OCI-LY3 (cell line): ENCODE measurements around the gene DYRK3.

Source experiments
- H2AFZ ChIP-seq: fragments of 200-600, 300-600 bp; shearing (Covaris generic); 2 replicates; pipeline ENCODE4 v1.6.0; 2014; ENCODE audit warnings: antibody characterized with exemption, low read depth, low read length
- H3K27ac ChIP-seq: fragments of 200-600, 300-600 bp; sonication (generic); 2 replicates; pipeline ENCODE4 v1.5.1; 2014; ENCODE audit warnings: mild to moderate bottlenecking, low read length, moderate library complexity, mixed read lengths
- H3K27me3 ChIP-seq: fragments of 200-600, 300-600 bp; sonication (generic); 2 replicates; pipeline ENCODE4 v1.6.1; 2014; ENCODE audit warnings: low read depth, low read length, mixed read lengths
- H3K36me3 ChIP-seq: fragments of 200-600, 300-600 bp; sonication (generic); replicated peaks from 2 replicates; pipeline ENCODE3; 2014; ENCODE audit warnings: low read depth, low read length, mixed read lengths
- H3K4me1 ChIP-seq: fragments of 300-600, 200-600 bp; sonication (generic); 2 replicates; pipeline ENCODE4 v1.6.1; 2014; ENCODE audit warnings: low read length, mixed read lengths
- H3K4me2 ChIP-seq: fragments of 200-600, 300-600 bp; sonication (generic); 2 replicates; pipeline ENCODE4 v1.6.1; 2014; ENCODE audit warnings: low read length, mixed read lengths
- H3K4me3 ChIP-seq: fragments of 300-600, 200-600 bp; sonication (generic); 2 replicates; pipeline ENCODE4 v1.5.1; 2014; ENCODE audit warnings: antibody characterized with exemption, mild to moderate bottlenecking, low read length, moderate library complexity
- H3K79me2 ChIP-seq: fragments of 300-600, 200-600 bp; shearing (Covaris generic); 2 replicates; pipeline ENCODE4 v1.6.1; 2014; ENCODE audit warnings: mild to moderate bottlenecking, low read length, mixed read lengths
- H3K9ac ChIP-seq: fragments of 300-600, 200-600 bp; shearing (Covaris generic); 2 replicates; pipeline ENCODE4 v1.6.0; 2014; ENCODE audit warnings: mild to moderate bottlenecking, low read length, moderate library complexity
- H3K9me3 ChIP-seq: fragments of 200-600, 300-600 bp; shearing (Covaris generic); 2 replicates; pipeline ENCODE4 v1.6.1; 2014; ENCODE audit warnings: low read length, mixed read lengths; ENCODE audit not compliant: insufficient read depth
- H4K20me1 ChIP-seq: fragments of 200-600, 300-600 bp; sonication (generic); 2 replicates; pipeline ENCODE4 v1.6.1; 2016; ENCODE audit warnings: low read length, mixed read lengths; ENCODE audit not compliant: insufficient read depth
- CTCF ChIP-seq: fragments of 200-600, 300-600 bp; sonication (generic); IDR thresholded peaks from 2 replicates; pipeline ENCODE4 v1.5.1; 2014; ENCODE audit warnings: antibody characterized with exemption, low read length, low read depth
- EZH2phosphoT487 ChIP-seq: fragments of 200-600 bp; shearing (Covaris generic); IDR thresholded peaks from 2 replicates; pipeline ENCODE4 v1.6.1; 2018; ENCODE audit warnings: antibody characterized with exemption, mixed run types, low read depth

DYRK3 gene

GRCh38 chr1:206695733-206696132 lies 60.4 kb downstream of the DYRK3 start:
- Histone ChIP-seq H3K4me2 (no peak overlapping the region), H2AFZ (no peak overlapping the region), H4K20me1 (peaks cover 98% of the 10 kb centered on the region), H3K27ac (no peak overlapping the region), H3K4me1 (peaks cover 14% of the 10 kb centered on the region), H3K9me3 (no peaks in the 10 kb centered on the region), H3K4me3 (no peak overlapping the region), H3K79me2 (peaks cover 96% of the 10 kb centered on the region), H3K27me3 (no peaks in the 10 kb centered on the region), H3K9ac (no peak overlapping the region), H3K36me3 (peaks cover 44% of the 10 kb centered on the region)
- TF ChIP-seq EZH2phosphoT487 (no peak), CTCF (no peak)

DNA sequence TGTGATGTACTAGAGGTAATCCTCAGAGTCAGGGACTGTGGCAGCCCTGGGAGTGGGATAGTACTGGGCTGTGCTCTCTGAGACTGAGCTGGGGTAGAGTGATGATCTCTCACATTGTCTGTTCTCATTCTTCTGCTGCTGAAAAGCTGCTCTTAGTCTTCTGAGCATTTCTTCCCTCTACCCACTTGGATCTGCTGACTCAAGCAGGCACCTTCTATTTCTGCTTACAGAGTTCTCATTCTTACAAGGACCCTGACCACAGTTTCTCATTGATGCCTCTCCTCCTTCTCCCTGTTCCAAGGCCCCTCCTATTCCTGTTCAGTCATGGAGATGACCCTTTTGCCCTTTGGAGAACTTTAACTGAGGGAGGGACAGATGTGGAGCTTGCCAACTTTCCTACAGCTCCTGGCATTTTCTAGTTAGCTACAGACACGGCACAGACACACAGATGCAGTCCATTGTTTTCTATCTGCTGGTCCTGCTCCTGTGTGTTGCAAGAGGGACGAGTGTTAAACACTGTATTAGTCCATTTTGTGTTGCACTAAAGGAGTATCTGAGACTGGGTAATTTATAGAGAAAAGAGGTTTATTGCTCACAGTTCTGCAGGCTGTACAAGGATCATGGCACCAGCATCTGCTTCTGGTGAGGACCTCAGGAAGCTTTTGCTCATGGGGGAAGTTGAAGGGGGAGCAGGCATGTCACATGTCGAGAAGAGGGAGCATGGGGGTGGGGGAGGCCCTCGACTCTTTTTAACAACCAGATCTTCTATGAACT lies 61.7 kb downstream of the DYRK3 start:
- Histone ChIP-seq H2AFZ (no peak overlapping the region), H3K4me3 (no peak overlapping the region), H3K4me1 (peaks cover 14% of the 10 kb centered on the region), H3K9ac (no peak overlapping the region), H3K27ac (no peak overlapping the region), H4K20me1 (peaks cover 98% of the 10 kb centered on the region), H3K9me3 (no peaks in the 10 kb centered on the region), H3K27me3 (no peaks in the 10 kb centered on the region), H3K79me2 (peaks cover 96% of the 10 kb centered on the region), H3K36me3 (peaks cover 44% of the 10 kb centered on the region), H3K4me2 (no peak overlapping the region)
- TF ChIP-seq EZH2phosphoT487 (no peak), CTCF (no peak)

DNA sequence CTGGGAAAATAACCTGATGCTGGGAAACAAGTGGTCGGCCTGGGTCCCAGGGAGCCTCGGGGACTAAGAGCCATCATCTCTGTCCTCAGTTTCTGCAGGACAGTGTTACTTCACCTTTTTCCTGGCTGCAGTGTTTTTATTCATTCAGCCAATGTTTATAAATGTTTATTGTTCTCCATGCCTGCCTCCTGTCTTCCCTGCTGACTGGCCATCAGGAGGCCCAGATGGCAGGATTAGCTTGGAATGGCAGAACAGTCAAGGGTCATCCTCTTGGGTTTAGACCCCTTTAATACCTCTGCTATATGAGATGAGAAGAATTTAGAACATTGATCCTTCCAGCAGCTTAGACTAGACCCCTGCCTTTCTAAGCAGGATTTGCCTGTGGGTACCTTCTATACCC lies 62.7 kb downstream of the DYRK3 start:
- Histone ChIP-seq H3K4me3 (no peak overlapping the region), H3K4me1 (peaks cover 20% of the 10 kb centered on the region), H3K9ac (no peak overlapping the region), H3K4me2 (no peak overlapping the region), H3K79me2 (peaks cover 96% of the 10 kb centered on the region), H4K20me1 (peaks cover 98% of the 10 kb centered on the region), H3K9me3 (no peaks in the 10 kb centered on the region), H3K27ac (no peak overlapping the region), H3K27me3 (no peaks in the 10 kb centered on the region), H2AFZ (no peak overlapping the region), H3K36me3 (peaks cover 44% of the 10 kb centered on the region)
- TF ChIP-seq EZH2phosphoT487 (no peak), CTCF (no peak)
